Panc1 (cell line): ENCODE data around the gene ABCG1. TPM values are rescaled to one million over a fixed set of nuclear protein-coding genes. Genes with fewer than 3 reads are reported as not detected.

Source experiments
- ATAC-seq: fragments of 200-7000 bp; cut with Tn5 transposase; 2 replicates; pipeline ENCODE4 v1.9.1; 2020; ENCODE audit warnings: mild to moderate bottlenecking, moderate library complexity
- BruUV-seq: library from RNA; stranded (reverse); fragments of 400-500 nt; replicated peaks from 2 replicates; lab custom pipeline; 2021; lab: Mats Ljungman, UMichigan
- CTCF ChIA-PET: fragments of 300-600 bp; sonication (Branson Sonifier 250); formaldehyde crosslinking; loops from one replicate; lab custom pipeline; 2022; ENCODE audit warnings: antibody characterized with exemption; lab: Charles Lee
- POLR2A ChIA-PET: fragments of 300-600 bp; sonication (Branson Sonifier 250); formaldehyde crosslinking; loops from one replicate; lab custom pipeline; 2022; ENCODE audit warnings: antibody characterized with exemption; lab: Charles Lee
- DNase-seq: peaks from one replicate; pipeline ENCODE4 v3.0.0-alpha.2; 2010; ENCODE audit warnings: low read depth, low spot score
- H3K27ac ChIP-seq: 2 replicates; pipeline ENCODE4 v1.5.1; 2011; ENCODE audit warnings: mild to moderate bottlenecking, low read length, inconsistent platforms
- H3K27me3 ChIP-seq: fragments of 200-500 bp; sonication (Bioruptor generic); 2 replicates; pipeline ENCODE4 v1.6.0; 2014; ENCODE audit warnings: low read length, inconsistent platforms; ENCODE audit not compliant: control insufficient read depth, insufficient read depth
- H3K36me3 ChIP-seq: fragments of 200-500 bp; sonication (Bioruptor generic); 2 replicates; pipeline ENCODE4 v1.5.1; 2014; ENCODE audit warnings: inconsistent platforms, mild to moderate bottlenecking, low read length, moderate library complexity; ENCODE audit not compliant: control insufficient read depth, insufficient read depth
- H3K4me1 ChIP-seq: 2 replicates; pipeline ENCODE4 v1.5.1; 2011; ENCODE audit warnings: inconsistent platforms, mild to moderate bottlenecking, low read length, moderate library complexity; ENCODE audit not compliant: control insufficient read depth, insufficient read depth
- H3K4me3 ChIP-seq, 2 experiments: 2 replicates each; pipeline ENCODE4 v1.5.1; 2011 to 2012; ENCODE audit warnings: low read depth in 2 of 2, low read length in 2 of 2, mild to moderate bottlenecking in 2 of 2, inconsistent platforms in 1 of 2, moderate library complexity in 1 of 2
- H3K9me3 ChIP-seq: fragments of 200-500 bp; sonication (Bioruptor generic); 2 replicates; pipeline ENCODE4 v1.5.1; 2014; ENCODE audit warnings: low read depth, mild to moderate bottlenecking, inconsistent platforms, low read length, moderate library complexity; ENCODE audit not compliant: control insufficient read depth, insufficient read depth
- CTCF ChIP-seq: fragments of 450-650 bp; IDR thresholded peaks from 2 replicates; pipeline ENCODE4 v1.5.1; 2017; ENCODE audit warnings: mild to moderate bottlenecking
- POLR2AphosphoS5 ChIP-seq: IDR thresholded peaks from 2 replicates; pipeline ENCODE4 v1.6.1; 2012; ENCODE audit warnings: mild to moderate bottlenecking, low read depth, low read length, moderate library complexity
- SIN3A ChIP-seq: IDR thresholded peaks from 2 replicates; pipeline ENCODE4 v1.6.1; 2012; ENCODE audit warnings: low read depth, mild to moderate bottlenecking, low read length, moderate library complexity, borderline replicate concordance; ENCODE audit not compliant: insufficient read depth
- TCF7L2 ChIP-seq: IDR thresholded peaks from 2 replicates; pipeline ENCODE4 v1.6.1; 2011; ENCODE audit warnings: mild to moderate bottlenecking, low read depth, low read length, inconsistent platforms
- in situ Hi-C: cut with HindIII; loops from 2 replicates; pipeline ENCODE4 v1.10.0; 2016; ENCODE audit warnings: low sequenced_read_pairs, low pct_unique_long_range_greater_than_20kb
- intact Hi-C: fragments of 100-400 bp; cut with micrococcal nuclease; formaldehyde crosslinking; loops from one replicate; pipeline ENCODE4 v1.10.0; 2022; ENCODE audit not compliant: unreplicated experiment
- total RNA-seq: library from RNA; stranded (reverse); gene quantifications from one replicate; pipeline ENCODE4 v1.2.1, GENCODE V29; 2021; ENCODE audit not compliant: unreplicated experiment
- TF ChIP-seq, protein P1 (sequence below), 2 experiments: IDR thresholded peaks; 2 replicates each; pipeline ENCODE4 v1.6.1; 2011 to 2012; ENCODE audit warnings: low read depth in 2 of 2, control low read depth in 1 of 2, low read length in 1 of 2, mild to moderate bottlenecking in 1 of 2, moderate library complexity in 1 of 2; ENCODE audit not compliant: insufficient read depth in 1 of 2

ABCG1 gene
- total RNA-seq, 1 experiment from 2014 or later = 0.80 TPM

GRCh38 chr21:42266971-42267556 lies 48.1 kb downstream of the ABCG1 start:
- no peaks in the 10 kb centered on the region for H3K27me3 ChIP-seq
- H3K36me3 ChIP-seq = no peaks in the 10 kb centered on the region
- POLR2A ChIA-PET = no interaction called here
- no peak for DNase-seq
- TF ChIP-seq TCF7L2 (no peak), CTCF (no peak)
- no peak overlapping the region for H3K27ac ChIP-seq
- no peaks in the 10 kb centered on the region for H3K9me3 ChIP-seq
- CTCF ChIA-PET = no interaction called here
- no peak for ATAC-seq
- H3K4me3 ChIP-seq = no peak overlapping the region
- no TSS peak for BruUV-seq
- intact Hi-C loops = no loop called here
- H3K4me1 ChIP-seq = no peaks in the 10 kb centered on the region; the same call in 1 of the 2 replicates
- in situ Hi-C loops = no loop called here

GRCh38 chr21:42269386-42269785 lies 50.4 kb downstream of the ABCG1 start:
- no peak for DNase-seq
- intact Hi-C loops (no loop called here), in situ Hi-C loops (no loop called here)
- ChIA-PET POLR2A (no interaction called here), CTCF (no interaction called here)
- TF ChIP-seq CTCF (no peak), POLR2AphosphoS5 (no peak), TCF7L2 (no peak), SIN3A (no peak)
- TF ChIP-seq, protein P1, sequence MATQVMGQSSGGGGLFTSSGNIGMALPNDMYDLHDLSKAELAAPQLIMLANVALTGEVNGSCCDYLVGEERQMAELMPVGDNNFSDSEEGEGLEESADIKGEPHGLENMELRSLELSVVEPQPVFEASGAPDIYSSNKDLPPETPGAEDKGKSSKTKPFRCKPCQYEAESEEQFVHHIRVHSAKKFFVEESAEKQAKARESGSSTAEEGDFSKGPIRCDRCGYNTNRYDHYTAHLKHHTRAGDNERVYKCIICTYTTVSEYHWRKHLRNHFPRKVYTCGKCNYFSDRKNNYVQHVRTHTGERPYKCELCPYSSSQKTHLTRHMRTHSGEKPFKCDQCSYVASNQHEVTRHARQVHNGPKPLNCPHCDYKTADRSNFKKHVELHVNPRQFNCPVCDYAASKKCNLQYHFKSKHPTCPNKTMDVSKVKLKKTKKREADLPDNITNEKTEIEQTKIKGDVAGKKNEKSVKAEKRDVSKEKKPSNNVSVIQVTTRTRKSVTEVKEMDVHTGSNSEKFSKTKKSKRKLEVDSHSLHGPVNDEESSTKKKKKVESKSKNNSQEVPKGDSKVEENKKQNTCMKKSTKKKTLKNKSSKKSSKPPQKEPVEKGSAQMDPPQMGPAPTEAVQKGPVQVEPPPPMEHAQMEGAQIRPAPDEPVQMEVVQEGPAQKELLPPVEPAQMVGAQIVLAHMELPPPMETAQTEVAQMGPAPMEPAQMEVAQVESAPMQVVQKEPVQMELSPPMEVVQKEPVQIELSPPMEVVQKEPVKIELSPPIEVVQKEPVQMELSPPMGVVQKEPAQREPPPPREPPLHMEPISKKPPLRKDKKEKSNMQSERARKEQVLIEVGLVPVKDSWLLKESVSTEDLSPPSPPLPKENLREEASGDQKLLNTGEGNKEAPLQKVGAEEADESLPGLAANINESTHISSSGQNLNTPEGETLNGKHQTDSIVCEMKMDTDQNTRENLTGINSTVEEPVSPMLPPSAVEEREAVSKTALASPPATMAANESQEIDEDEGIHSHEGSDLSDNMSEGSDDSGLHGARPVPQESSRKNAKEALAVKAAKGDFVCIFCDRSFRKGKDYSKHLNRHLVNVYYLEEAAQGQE (IDR thresholded peaks at IDR 0.05; ENCODE audit: insufficient read depth in 1 of 2, low read depth in 2 of 2, low read length in 1 of 2) = no peak
- ATAC-seq = no peak
- Histone ChIP-seq H3K27me3 (no peaks in the 10 kb centered on the region), H3K27ac (no peak overlapping the region), H3K9me3 (no peaks in the 10 kb centered on the region), H3K36me3 (no peaks in the 10 kb centered on the region), H3K4me3 (no peak overlapping the region), H3K4me1 (no peaks in the 10 kb centered on the region)
- BruUV-seq = no TSS peak
